Transverse colon (tissue), 4 donors: ENCODE data around the gene PYGM. TPM values are rescaled to one million over a fixed set of nuclear protein-coding genes. Genes with fewer than 3 reads are reported as not detected.

Experiments
- DNase-seq: peaks from one replicate; pipeline ENCODE4 v3.0.0-alpha.2; 2019
- H3K27ac ChIP-seq, 4 donors: fragments of 200-600 bp; sonication (generic); 2 replicates each; pipeline ENCODE4 v1.5.1; 2016 to 2018; ENCODE audit warnings: inconsistent platforms in 4 of 4
- H3K27me3 ChIP-seq: fragments of 200-600 bp; sonication (generic); 2 replicates; pipeline ENCODE4 v1.5.1; 2017; ENCODE audit warnings: inconsistent platforms
- H3K36me3 ChIP-seq, 4 donors: fragments of 200-600 bp; sonication (generic); 2 replicates each; pipeline ENCODE4 v1.5.1; 2017 to 2019; ENCODE audit warnings: inconsistent platforms in 4 of 4
- H3K4me1 ChIP-seq, 4 donors: fragments of 200-600 bp; sonication (generic); 2 replicates each; pipeline ENCODE4 v1.5.1; 2017 to 2020; ENCODE audit warnings: inconsistent platforms in 4 of 4
- H3K4me3 ChIP-seq, 4 donors: fragments of 200-600 bp; sonication (generic); 1 replicate in 1 of 4; 2 replicates in 3 of 4; pipeline versions ENCODE4 v1.5.1 to v1.6.1; 2017 to 2019; ENCODE audit warnings: inconsistent platforms in 4 of 4
- H3K9me3 ChIP-seq, 2 donors: fragments of 200-600 bp; sonication (generic); 2 replicates each; pipeline ENCODE4 v1.5.1; 2017 to 2019; ENCODE audit warnings: inconsistent platforms in 2 of 2
- EP300 ChIP-seq: sonication (generic); formaldehyde crosslinking; IDR thresholded peaks from one replicate; pipeline ENCODE4 v1.6.1; 2017; ENCODE audit warnings: antibody characterized with exemption, low read depth
- POLR2A ChIP-seq: fragments of 450-650 bp; IDR thresholded peaks from one replicate; pipeline ENCODE4 v1.6.1; 2016; ENCODE audit warnings: antibody characterized with exemption, mild to moderate bottlenecking, moderate library complexity
- POLR2AphosphoS5 ChIP-seq, 3 donors: sonication (generic); formaldehyde crosslinking; IDR thresholded peaks; one replicate each; pipeline ENCODE4 v1.6.1; 2016; ENCODE audit warnings: antibody characterized with exemption in 3 of 3
- WGBS, 2 donors: methylation state at CpG; one replicate each; pipeline ENCODE4 v1.1.5; 2018; ENCODE audit warnings: low coverage in 1 of 2; 5-methylcytosine and 5-hydroxymethylcytosine counted together
- in situ Hi-C, 4 donors: fragments of 200-750 bp; cut with MboI; loops; one replicate each; pipeline versions ENCODE4 v1.15.0 to v1.15.1; 2017; ENCODE audit warnings: low sequenced_read_pairs in 3 of 4, low pct_ligation_motif_present in 1 of 4, low pct_unique_long_range_greater_than_20kb in 1 of 4
- intact Hi-C: fragments of 100-400 bp; cut with DNase I; formaldehyde crosslinking; loops from one replicate; pipeline ENCODE4 v1.15.1; 2023; ENCODE audit warnings: low total_unique reads
- total RNA-seq, 4 donors: library from RNA; depleted of rRNA; stranded (reverse); fragments of >200 nt; gene quantifications; one replicate each; pipeline ENCODE4 v1.1.0, GENCODE V29; 2016
- TF ChIP-seq, protein P1 (sequence below), 5 experiments: fragments of 200-600 bp in 3 of 5; fragments of 450-650 bp in 2 of 5; sonication (generic) in 3 of 5; IDR thresholded peaks; 1 replicate in 2 of 5; 2 replicates in 3 of 5; pipeline ENCODE4 v1.5.1; 2016 to 2017; ENCODE audit warnings: antibody characterized with exemption in 5 of 5, inconsistent platforms in 3 of 5, mild to moderate bottlenecking in 2 of 5, moderate library complexity in 1 of 5

PYGM gene
- total RNA-seq, 4 donors from 2014 or later, result 1.2 to 7.9 (median 2.2) TPM

DNA sequence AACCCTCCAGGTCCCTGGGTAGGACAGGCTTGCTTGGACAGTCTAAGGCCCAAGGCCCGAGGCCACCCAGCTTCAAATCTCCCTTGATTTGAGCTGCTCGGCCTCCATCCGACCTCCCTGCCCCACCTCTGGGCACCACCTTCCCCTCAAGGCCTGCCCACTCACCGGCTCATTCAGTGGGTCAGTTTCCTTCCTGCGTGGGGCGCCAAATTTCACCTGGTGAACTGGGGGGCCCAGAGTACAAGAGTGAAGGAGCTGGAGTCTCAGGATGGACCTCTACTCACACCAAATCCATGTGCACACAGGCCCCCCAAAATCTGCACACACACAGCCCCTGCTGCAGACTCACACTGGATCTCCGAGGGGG lies 39.5 kb upstream of the PYGM start:
- Histone ChIP-seq H3K27ac (no peak overlapping the region), H3K9me3 (no peaks in the 10 kb centered on the region), H3K36me3 (no peaks in the 10 kb centered on the region), H3K4me3 (no peak overlapping the region), H3K27me3 (no peaks in the 10 kb centered on the region), H3K4me1 (peaks cover 10 to 30% (median 18%) of the 10 kb centered on the region in 4 donors)
- 76 to 85% methylated on average over 3 to 7 of the region's 7 CpGs for WGBS, 2 donors
- in situ Hi-C loops, result no loop called here
- no peak for TF ChIP-seq POLR2A
- TF ChIP-seq EP300, result no peak
- TF ChIP-seq, protein P1, sequence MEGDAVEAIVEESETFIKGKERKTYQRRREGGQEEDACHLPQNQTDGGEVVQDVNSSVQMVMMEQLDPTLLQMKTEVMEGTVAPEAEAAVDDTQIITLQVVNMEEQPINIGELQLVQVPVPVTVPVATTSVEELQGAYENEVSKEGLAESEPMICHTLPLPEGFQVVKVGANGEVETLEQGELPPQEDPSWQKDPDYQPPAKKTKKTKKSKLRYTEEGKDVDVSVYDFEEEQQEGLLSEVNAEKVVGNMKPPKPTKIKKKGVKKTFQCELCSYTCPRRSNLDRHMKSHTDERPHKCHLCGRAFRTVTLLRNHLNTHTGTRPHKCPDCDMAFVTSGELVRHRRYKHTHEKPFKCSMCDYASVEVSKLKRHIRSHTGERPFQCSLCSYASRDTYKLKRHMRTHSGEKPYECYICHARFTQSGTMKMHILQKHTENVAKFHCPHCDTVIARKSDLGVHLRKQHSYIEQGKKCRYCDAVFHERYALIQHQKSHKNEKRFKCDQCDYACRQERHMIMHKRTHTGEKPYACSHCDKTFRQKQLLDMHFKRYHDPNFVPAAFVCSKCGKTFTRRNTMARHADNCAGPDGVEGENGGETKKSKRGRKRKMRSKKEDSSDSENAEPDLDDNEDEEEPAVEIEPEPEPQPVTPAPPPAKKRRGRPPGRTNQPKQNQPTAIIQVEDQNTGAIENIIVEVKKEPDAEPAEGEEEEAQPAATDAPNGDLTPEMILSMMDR (IDR thresholded peaks at IDR 0.05), result no peak
- no peak for TF ChIP-seq POLR2AphosphoS5 (IDR thresholded peaks at IDR 0.05)
- intact Hi-C loops, result no loop called here
- DNase-seq, result no peak

DNA sequence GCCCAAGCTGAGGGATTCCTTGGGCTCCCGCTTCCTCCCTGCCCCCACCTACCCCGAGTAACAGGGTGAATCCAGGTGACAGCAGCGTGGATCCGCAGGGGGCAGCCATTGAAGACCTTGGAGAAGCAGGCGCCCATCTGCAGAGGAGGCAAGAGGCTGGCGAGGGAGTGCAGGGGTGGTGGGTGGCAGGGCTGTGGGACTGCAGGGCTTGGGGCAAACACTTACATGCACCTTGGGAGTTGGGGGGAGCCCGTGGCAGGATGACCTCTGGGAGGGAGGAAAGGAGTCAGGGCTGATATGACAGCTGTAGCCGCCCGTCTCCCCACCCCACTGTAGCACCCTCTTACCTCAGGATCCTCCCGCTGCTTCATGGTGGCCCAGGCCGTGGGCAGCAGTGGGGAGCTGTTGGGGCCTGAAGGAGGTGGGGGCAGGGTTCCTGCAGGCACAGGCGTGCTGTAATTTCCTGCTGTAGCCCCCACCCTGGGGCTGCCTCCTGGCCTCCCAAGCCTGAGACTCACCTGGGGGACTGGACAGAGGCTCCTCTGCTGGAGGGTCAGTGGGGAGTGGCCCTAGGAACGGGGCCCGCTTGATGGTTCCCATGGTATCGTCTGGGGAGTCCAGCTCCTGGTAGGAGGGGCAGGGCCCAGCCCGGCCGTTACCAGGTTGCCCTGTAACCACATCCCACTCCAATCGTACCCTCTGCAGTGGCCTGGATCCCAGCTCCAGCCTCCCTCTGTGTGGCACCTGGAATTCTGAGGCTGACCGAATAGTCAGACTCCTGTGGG lies 37.2 kb upstream of the PYGM start:
- no peaks in the 10 kb centered on the region for H3K36me3 ChIP-seq
- in situ Hi-C loops, result no loop called here
- no peaks in the 10 kb centered on the region for H3K27me3 ChIP-seq
- TF ChIP-seq EP300 (no peak), POLR2AphosphoS5 (IDR thresholded peaks at IDR 0.05) (no peak), POLR2A (no peak)
- TF ChIP-seq, protein P1 (IDR thresholded peaks at IDR 0.05), result no peak
- no peak for DNase-seq
- intact Hi-C loops, result no loop called here
- H3K9me3 ChIP-seq, result no peaks in the 10 kb centered on the region
- no peak overlapping the region for H3K4me3 ChIP-seq
- H3K4me1 ChIP-seq, result peaks cover 0 to 12% (median 1%) of the 10 kb centered on the region in 4 donors
- 96% methylated on average over 19 of the region's 19 CpGs; no CpG with 5 or more reads in 1 of the 2 donors for WGBS, 2 donors
- H3K27ac ChIP-seq, result no peak overlapping the region

DNA sequence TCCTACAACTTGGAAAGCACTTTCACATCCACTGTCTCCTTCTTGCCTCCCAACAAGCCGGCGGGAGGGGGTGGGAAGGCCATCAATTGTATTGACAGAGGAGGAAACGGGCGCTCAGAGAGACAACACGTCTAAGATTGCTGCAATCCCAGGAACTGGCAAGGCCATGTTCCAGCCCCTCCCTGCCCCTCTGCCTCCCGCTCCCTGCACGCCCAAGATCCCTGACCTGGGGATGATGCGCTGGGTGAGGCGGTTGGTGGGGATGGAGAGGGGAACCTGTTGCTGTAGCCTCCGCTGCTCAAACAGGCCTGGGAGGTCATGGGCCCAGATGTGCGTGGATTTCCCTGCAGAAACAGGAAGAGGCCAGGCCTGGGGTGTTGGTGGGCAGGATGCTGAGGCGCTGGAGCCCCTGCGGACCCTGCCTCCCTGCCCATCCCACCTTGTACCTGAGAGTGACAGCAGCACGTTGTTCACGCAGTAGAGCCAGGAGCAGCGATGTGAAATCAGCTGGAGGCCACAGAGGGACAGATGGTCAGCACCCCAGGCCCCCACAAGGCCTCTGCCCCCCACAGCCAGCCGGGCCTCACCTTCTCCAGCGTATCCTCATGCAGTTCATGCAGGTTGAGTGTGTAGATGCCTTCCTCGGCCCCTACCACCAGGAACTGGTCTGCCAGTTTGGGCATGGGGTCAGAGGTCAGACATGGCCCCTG lies 36.4 kb upstream of the PYGM start:
- Histone ChIP-seq H3K9me3 (no peaks in the 10 kb centered on the region), H3K27ac (no peak overlapping the region), H3K4me3 (no peak overlapping the region), H3K4me1 (peaks cover 0 to 8% (median 0%) of the 10 kb centered on the region in 4 donors), H3K36me3 (no peaks in the 10 kb centered on the region), H3K27me3 (no peaks in the 10 kb centered on the region)
- TF ChIP-seq POLR2A (no peak), EP300 (no peak), POLR2AphosphoS5 (IDR thresholded peaks at IDR 0.05) (no peak)
- WGBS, 2 donors, result 80 to 82% methylated on average over 3 to 19 of the region's 19 CpGs
- intact Hi-C loops (no loop called here), in situ Hi-C loops (no loop called here)
- DNase-seq, result no peak

DNA sequence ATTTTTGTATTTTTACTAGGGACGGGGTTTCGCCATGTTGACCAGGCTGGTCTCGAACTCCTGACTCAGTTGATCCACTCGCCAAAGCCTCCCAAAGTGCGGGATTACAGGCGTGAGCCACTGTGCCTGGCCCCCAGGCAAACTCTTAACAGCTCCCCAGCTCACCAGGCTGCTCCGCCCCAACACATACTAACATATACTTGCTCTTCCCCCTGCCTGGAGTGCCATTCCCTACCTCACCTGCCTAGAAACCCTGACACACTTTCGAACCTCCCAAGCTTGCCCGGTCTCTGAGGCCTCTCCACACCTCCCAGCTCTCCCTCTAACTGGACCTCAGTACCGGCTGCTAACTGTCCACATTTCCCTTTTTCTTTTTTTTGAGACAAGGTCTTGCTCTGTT lies 34.8 kb upstream of the PYGM start:
- Histone ChIP-seq H3K27me3 (no peaks in the 10 kb centered on the region), H3K4me3 (no peak overlapping the region), H3K36me3 (no peaks in the 10 kb centered on the region), H3K4me1 (peaks cover 0 to 8% (median 0%) of the 10 kb centered on the region in 4 donors), H3K9me3 (no peaks in the 10 kb centered on the region), H3K27ac (no peak overlapping the region)
- in situ Hi-C loops, result no loop called here
- intact Hi-C loops, result no loop called here
- 92 to 95% methylated on average over 3 to 10 of the region's 10 CpGs for WGBS, 2 donors
- TF ChIP-seq EP300 (no peak), POLR2AphosphoS5 (IDR thresholded peaks at IDR 0.05) (no peak), POLR2A (no peak)
- TF ChIP-seq, protein P1 (IDR thresholded peaks at IDR 0.05), result no peak
- DNase-seq, result no peak
